SU-DHL-6 (cell line): ENCODE data around the gene RAD23B.

ENCODE experiments used
- EZH2phosphoT487 ChIP-seq: fragments of 200-600 bp; sonication (generic), shearing (Covaris generic); conservative IDR thresholded peaks from 2 replicates; pipeline ENCODE4 v1.6.1; 2018; ENCODE audit warnings: mild to moderate bottlenecking, antibody characterized with exemption, low read length, moderate library complexity, mixed read lengths
- TF ChIP-seq, protein P1 (sequence below): fragments of 200-600 bp; sonication (generic); IDR thresholded peaks from one replicate; pipeline ENCODE4 v1.5.1; 2017; ENCODE audit warnings: antibody characterized with exemption, mild to moderate bottlenecking, low read length, moderate library complexity; ENCODE audit not compliant: insufficient read depth, poor library complexity, severe bottlenecking

DNA sequence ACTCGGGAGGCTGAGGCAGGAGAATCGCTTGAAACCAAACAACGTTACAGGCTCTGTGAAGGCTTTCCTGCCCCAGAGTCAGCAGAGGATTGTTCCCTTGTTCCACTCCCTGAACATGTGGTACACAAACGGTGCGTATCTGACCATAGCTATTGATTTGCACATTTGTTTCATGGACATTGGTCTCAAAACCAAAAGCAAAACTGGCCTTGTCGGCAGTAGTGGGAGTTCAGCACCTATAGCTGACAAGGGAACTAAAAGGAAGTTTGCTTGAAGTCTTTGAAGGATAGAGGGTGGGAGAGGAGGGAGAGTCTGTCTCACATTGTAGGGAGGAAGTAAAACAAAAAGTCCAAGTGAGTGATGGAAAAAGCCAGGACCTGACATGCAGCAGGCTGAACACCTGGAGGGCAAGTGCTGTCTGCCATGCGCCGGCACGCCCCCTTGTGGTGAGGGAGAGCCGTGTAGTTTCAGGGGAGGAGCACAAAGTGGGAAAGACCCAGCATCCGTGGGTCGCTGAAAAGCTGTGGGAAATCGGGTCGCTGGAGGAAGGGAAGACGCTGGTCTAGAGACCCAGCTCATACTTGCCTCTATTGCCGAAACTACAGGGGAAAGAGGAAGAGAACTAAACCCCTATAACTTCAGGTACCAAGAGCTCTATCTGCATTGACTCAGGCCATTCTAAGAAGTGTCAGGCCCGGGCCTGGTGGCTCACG is 58.0 kb downstream of the RAD23B start:
- TF ChIP-seq, protein P1, sequence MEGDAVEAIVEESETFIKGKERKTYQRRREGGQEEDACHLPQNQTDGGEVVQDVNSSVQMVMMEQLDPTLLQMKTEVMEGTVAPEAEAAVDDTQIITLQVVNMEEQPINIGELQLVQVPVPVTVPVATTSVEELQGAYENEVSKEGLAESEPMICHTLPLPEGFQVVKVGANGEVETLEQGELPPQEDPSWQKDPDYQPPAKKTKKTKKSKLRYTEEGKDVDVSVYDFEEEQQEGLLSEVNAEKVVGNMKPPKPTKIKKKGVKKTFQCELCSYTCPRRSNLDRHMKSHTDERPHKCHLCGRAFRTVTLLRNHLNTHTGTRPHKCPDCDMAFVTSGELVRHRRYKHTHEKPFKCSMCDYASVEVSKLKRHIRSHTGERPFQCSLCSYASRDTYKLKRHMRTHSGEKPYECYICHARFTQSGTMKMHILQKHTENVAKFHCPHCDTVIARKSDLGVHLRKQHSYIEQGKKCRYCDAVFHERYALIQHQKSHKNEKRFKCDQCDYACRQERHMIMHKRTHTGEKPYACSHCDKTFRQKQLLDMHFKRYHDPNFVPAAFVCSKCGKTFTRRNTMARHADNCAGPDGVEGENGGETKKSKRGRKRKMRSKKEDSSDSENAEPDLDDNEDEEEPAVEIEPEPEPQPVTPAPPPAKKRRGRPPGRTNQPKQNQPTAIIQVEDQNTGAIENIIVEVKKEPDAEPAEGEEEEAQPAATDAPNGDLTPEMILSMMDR, result peak; percentile 74
- no peak for TF ChIP-seq EZH2phosphoT487
